IPS DF 4.7 (cell line): Measurements from ENCODE around the gene ATMIN.
A peak's percentile ranks its signal among the peaks of the same experiment; 100 is the strongest.

Experiments used
- DNase-seq: peaks from one replicate; pipeline ENCODE4 v3.0.0-alpha.2; 2013; ENCODE audit warnings: low spot score; ENCODE audit errors: extremely low read depth

Gene ATMIN

DNA sequence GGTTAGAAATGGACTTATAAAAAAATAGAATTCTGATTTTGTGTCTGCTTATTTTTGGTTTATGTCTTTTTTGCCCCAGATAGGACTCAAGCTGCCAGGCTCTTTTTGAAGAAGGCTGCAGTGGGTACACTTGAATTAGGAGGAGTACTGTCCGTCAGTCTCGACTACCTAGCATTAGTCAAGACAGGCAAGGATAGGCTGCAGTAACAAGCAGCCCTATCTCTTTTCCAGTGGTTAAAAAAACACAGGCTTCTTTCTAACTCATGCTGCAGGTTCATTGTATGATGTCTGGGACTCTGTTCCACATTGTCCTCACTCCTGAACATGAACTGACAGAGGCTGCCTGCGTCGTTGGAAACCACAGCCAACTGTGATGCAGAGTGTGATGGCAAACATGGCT, 33.4 kb downstream of the ATMIN start:
- DNase-seq, result no peak

GRCh38 chr16:81070979-81071378, 35.3 kb downstream of the ATMIN start:
- no peak for DNase-seq

GRCh38 chr16:81071805-81072204, 36.2 kb downstream of the ATMIN start:
- DNase-seq, result no peak

DNA sequence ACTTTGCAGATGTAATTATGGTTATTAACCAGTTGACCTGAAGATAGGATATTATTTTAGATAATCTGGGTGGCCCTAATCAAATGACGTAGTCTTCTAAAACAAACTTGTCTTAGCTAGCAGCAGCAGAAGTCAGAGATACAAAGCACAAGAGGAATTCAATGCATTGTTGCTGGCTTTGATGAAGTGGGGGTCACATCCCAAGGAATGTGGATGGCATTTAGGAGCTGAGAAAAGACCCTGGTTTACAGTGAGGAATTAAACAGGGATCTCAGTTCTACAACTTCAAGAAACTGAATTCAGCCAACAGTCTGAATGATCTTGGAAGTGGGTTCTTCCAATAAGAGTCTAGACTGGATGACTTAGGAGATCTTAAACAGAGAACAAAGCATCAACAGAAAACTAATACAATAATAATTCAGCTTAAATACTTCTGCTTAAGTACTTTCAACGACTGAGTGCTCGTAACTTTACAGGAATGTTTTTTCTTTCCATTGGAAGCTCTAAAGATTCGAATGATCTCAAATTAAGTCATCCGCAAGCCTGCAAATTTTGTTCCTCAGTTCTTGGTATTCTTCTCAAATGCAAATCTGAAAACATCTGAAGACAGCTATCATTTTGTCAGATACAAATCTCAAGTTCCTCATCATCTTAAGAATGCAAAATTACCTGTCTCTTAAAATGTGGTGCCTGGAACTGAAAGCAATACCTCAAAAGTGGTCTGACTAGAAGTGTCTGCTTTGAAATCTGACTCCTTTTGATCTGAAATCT, 38.1 kb downstream of the ATMIN start:
- no peak for DNase-seq

DNA sequence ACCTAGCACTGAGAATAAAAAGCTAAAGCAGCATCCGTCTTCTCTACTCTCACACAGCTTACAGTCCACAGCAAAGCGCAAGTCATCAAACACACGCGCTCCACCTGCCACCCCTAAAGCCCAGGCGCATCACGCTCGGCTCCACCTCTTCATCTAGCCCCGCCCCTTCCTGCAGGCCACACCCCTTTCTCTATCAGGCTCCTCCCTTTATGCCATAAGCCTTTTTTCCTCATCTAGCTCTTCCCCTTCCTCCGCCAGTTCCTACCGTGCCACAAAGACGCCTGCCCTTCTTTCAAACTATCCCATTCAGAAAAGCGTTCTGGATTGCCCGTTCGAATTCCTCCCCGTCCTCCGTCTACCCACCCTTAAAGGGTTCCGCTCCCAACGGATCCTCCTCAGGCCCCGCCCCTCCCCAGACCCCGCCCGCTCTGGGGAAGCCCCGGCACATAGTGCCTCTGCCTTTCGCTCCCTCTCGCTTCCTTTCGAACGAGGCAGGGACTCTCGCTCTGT, 41.0 kb downstream of the ATMIN start:
- no peak for DNase-seq

DNA sequence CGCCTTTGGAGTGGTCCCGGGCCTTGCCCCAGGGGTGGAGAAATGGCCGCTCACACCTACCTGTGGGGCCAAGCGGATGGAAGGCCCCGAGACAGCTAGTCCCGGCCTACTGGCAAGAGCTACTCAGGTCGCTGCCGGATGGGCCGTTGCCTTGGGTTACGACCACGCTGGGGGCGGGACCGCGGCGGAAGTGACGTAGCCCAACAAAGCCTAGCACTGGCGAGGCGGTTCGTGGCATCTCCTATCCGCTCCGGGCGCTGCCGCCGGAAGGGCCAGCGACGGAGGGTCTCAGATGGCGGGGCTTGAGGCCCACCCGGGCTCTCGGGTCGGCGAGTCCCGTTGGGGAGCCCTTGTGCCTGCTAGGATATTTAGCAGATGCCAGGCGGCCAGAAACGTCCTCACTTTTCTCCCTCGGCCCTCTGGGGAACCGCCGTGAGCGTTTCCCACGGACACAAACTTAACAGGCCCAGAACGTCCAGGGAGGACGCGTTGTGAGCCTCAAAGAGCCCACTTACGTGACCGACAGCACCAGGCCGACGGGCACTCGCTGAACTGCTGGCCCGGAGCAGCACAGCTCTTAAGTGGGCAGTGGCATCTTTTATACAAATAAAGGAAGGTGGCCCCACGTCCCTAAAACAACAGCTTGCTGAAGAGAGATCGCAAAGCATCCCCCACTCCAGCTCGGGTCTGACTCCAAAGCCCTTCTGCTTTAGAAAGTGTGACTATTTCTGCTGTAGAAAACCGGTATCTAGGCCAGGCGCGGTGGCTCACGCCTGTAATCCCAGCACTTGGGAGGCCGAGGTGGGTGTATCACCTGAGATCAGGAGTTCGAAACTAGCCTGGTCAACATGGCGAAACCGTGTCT, 41.7 kb downstream of the ATMIN start, which contains the start of gene C16orf46:
Gene C16orf46, minus strand, starts transcription at position 163 of the 865 bp plus-strand sequence. CDS start 13,283 bp downstream, outside the sequence.
- peak; percentile 84 for DNase-seq

DNA sequence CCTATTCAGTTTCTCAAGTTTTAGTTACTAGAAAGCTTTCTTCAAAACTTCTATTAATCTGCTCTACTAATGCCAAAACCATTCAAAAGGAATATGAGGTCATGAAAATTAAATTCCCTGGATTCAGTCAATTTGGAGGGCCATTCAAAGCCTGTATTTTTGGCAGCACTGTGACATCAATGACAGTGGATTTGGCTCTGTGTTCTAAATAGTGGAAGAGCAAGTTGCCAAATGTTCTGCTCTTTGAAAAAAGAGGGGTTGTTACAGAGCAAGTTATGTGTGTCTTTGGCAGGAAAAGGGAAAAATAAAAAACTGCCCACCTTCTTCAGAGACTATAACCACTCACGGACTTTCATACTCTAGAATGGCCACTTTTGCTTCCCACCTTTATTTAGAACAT, 44.6 kb downstream of the ATMIN start:
- DNase-seq, result no peak

DNA sequence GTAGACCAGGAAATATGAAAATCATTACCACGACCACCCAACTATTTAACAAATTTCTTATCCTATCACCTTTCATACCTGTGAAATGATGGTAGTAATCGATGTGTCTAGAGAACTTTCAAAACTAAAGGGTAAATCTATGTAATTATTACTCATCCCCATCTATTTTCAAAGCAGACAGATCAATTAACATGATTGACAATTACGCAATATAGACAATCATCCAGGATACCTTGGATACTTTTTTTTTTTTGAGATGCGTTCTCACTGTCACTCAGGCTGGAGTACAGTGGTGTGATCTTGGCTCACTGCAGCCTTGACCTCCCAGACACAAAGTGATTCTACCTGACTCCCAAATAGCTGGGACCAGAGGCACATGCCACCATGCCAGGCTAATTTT, 45.4 kb downstream of the ATMIN start:
- no peak for DNase-seq

DNA sequence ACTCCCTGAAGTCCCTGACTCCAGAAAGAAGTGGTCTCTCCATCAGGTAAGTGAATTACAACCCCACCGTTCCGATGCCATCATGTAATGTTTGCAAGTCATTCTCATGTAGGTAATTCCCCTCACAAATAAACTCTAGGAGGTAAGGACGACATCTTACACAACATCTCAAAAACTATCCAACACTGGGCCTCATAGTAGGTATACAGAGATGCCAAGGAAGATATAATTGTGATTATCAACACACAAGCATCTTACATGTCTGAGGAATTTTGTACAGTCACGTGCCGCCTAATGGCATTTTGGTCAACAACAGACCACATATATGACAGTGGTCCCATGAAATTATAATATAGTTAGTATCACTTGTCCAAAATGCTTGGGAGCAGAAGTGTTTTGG, 53.2 kb downstream of the ATMIN start:
- DNase-seq, result no peak

DNA sequence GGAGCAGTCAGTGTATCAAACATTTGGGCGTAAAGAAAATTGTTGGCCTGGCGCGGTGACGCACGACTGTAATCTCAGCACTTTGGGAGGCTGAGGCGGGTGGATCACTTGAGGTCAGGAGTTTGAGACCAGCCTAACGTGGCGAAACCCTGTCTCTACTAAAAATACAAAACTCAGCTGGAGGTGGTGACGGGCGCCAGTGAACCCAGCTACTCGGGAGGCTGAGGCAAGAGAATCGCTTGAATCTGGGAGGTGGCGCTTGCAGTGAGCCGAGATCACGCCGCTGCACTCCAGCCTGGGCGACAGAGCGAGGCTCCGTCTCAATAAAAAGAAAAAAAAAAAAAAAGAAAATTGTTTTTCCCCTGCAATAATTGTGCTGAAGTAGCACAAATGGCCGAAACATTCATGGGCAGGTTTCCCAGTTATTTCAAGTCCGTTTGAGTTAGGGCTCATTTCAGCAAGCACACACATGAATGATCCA, 59.2 kb downstream of the ATMIN start:
- DNase-seq, result no peak

DNA sequence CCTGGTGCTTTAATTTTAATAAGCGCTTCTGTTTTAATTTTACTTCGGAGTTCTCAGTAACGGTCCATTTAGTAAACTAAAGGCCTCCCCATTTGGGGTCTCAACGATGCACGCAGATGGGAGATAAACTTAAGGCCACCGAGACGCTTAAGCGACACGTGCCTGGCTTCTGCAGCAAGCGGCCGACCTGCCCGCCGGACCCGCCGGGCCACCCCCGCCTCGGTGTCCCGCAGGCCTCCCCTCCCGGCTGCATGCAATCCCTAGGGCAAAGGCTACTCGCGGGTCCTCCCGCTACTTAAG, 60.0 kb downstream of the ATMIN start:
- DNase-seq, result no peak

DNA sequence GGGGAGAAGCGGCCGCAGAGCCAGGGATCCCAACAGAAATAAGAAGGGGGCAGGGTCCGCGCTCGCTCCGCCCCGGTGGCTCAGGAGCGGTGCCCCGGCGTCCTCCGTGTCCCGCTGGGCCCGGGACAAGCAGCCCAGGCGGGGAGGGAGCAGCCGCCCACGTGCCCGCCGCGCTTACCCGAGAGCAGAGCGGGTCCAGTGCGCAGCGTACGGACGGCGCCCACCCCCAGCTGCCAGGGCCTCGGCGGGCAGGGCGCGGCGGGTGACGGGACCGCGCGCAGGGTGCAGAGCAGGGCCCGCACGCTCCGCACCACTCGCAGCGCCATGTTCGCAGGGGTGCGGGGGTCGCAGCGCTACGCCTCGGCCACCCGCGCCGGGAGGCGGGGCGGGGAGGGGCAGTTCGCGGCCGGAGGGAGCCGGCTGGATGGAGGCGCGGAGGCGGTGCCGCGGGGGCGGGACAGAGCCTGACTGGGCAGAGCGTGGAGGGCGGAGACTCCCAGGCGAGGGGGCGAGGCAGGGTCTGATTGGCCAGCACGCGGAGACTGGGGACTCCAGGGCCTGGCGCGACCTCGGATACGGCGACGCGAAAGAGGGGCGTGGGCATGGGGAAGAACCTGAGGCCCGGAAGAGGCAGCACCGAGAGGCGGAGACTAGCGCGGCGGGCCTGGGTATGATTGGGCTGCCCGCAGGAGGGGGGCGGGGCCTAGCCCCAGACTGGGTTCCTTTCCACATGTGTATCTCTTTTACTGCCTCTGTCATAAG, 60.5 kb downstream of the ATMIN start, which contains the start of gene GCSH:
Gene GCSH, minus strand, starts transcription at position 443 of the 762 bp plus-strand sequence. Its CDS starts 117 bp downstream, at position 326.
- peak; percentile 87 for DNase-seq

DNA sequence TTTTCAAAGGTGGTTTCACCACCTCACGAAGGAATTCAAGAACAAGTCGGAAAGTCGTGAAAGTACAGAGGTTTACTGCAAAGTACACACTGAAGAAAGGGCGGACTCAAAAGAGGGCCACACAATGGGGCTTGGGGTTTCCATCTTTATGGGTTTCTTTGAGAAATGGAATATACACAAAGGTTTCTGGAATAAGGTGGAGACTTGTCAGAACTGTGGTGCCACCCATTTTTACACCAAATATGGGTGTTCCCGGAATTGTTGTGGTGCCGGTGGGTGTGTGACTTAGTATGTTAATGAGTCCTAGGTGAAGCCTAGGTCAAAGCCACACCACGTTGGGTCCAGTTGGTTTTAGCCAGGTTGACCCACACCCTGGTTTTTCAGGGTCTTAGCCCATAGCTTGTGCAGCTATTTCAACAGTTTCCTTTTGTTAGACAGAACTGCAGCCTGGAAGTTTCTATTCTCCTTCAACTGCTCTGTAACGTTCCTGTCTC, 61.1 kb downstream of the ATMIN start:
- DNase-seq, result no peak
